NCI-H510A treated with DMSO at 0.1 percent for 48 hours (cell line): ENCODE measurements around the gene LACTBL1.

Experiments used
- DNase-seq: peaks from one replicate; lab custom pipeline; 2025; lab: John Stamatoyannopoulos, UW

Gene LACTBL1

GRCh38 chr1:22913421-22914141 is 59.1 kb downstream of the LACTBL1 start:
- DNase-seq, result no peak

- DNase-seq, result no peak
Measured at GRCh38 chr1:22912311-22912710, 60.4 kb downstream of the LACTBL1 start.

GRCh38 chr1:22910986-22911651 is 61.5 kb downstream of the LACTBL1 start:
- no peak for DNase-seq

GRCh38 chr1:22910286-22910685 is 62.4 kb downstream of the LACTBL1 start:
- DNase-seq, result no peak

- no peak for DNase-seq
Measured at GRCh38 chr1:22908880-22909426, 63.7 kb downstream of the LACTBL1 start.

- no peak for DNase-seq
Measured at GRCh38 chr1:22907528-22907927, 65.1 kb downstream of the LACTBL1 start.

GRCh38 chr1:22906968-22907367 is 65.7 kb downstream of the LACTBL1 start:
- no peak for DNase-seq

GRCh38 chr1:22903113-22903512 is 69.6 kb downstream of the LACTBL1 start:
- DNase-seq, result no peak
